Measurements from ENCODE around the gene OLA1. TPM values are rescaled to one million over a fixed set of nuclear protein-coding genes. Genes with fewer than 3 reads are reported as not detected.

OLA1 gene
- total and polyA plus RNA-seq, 2 of the 13 experiments (the other 11 are each of a cell fraction or from before 2014, with no cell fraction given) = 153 to 241 TPM

DNA sequence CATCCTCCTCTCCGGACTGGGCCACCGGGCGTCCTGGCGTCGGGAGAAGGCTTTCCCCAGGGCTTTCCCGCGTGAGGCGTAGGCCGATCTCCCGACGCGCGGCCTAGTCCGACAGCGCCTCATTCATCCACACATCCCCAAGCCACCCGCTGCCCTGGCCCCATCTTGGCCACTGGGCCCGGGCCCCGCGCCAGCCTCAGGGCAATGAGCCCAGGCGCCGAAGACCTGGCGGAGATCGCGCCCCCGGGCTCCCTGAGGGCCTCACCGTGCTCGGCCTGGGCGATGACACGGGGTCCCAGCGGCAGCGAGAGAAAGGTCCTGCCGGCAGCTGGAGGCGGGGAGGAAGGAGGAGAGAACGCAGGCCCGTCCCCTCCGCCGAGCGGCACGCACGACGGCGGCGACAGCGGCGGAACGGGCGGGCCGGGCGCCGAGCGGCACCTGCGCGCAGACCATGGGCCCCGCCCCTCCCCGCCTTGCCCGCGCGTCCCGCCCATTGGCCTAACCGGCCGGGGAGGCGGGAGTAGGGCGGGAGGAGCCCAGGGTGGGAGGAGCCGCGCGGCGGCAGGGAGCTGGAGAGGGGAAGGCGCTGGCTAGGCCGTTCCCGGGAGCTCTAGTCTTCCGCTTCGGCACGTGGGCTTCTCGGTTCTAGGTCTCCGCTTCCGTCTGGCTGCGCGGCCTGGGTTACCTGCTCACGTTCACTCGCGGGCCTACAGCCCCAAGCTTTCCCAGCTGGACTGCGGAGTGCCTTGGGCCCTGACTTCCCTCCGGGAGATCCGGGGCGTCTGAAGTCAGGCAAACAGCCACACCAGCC lies at the start of gene OLA1 (continued):
- peak; percentile 35; the same call in 1 of the 2 replicates for TF ChIP-seq RERE (CRISPR knock-in tag; IDR thresholded peaks at IDR 0.05; ENCODE audit: low read depth)
- TF ChIP-seq DNMT3B (CRISPR knock-in tag; conservative IDR thresholded peaks at IDR 0.05) = peak; percentile 18; the same call in 1 of the 2 replicates
- TF ChIP-seq DPF2 (CRISPR knock-in tag; IDR thresholded peaks at IDR 0.05; ENCODE audit: borderline replicate concordance, low read depth) = no peak
- TF ChIP-seq, protein P1, sequence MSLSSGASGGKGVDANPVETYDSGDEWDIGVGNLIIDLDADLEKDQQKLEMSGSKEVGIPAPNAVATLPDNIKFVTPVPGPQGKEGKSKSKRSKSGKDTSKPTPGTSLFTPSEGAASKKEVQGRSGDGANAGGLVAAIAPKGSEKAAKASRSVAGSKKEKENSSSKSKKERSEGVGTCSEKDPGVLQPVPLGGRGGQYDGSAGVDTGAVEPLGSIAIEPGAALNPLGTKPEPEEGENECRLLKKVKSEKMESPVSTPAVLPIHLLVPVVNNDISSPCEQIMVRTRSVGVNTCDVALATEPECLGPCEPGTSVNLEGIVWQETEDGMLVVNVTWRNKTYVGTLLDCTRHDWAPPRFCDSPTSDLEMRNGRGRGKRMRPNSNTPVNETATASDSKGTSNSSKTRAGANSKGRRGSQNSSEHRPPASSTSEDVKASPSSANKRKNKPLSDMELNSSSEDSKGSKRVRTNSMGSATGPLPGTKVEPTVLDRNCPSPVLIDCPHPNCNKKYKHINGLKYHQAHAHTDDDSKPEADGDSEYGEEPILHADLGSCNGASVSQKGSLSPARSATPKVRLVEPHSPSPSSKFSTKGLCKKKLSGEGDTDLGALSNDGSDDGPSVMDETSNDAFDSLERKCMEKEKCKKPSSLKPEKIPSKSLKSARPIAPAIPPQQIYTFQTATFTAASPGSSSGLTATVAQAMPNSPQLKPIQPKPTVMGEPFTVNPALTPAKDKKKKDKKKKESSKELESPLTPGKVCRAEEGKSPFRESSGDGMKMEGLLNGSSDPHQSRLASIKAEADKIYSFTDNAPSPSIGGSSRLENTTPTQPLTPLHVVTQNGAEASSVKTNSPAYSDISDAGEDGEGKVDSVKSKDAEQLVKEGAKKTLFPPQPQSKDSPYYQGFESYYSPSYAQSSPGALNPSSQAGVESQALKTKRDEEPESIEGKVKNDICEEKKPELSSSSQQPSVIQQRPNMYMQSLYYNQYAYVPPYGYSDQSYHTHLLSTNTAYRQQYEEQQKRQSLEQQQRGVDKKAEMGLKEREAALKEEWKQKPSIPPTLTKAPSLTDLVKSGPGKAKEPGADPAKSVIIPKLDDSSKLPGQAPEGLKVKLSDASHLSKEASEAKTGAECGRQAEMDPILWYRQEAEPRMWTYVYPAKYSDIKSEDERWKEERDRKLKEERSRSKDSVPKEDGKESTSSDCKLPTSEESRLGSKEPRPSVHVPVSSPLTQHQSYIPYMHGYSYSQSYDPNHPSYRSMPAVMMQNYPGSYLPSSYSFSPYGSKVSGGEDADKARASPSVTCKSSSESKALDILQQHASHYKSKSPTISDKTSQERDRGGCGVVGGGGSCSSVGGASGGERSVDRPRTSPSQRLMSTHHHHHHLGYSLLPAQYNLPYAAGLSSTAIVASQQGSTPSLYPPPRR (CRISPR knock-in tag; IDR thresholded peaks at IDR 0.05; ENCODE audit: borderline replicate concordance) = peak; percentile 66
- peak; percentile 95 for TF ChIP-seq ARID4A (CRISPR knock-in tag; IDR thresholded peaks at IDR 0.05; ENCODE audit: borderline replicate concordance)
- TF ChIP-seq POLR2G (IDR thresholded peaks at IDR 0.05; ENCODE audit: low read depth, low read length) = peak; percentile 99
- no peak; the same call in 1 of the 2 replicates for TF ChIP-seq HMG20B (CRISPR knock-in tag; conservative IDR thresholded peaks at IDR 0.05)
- TF ChIP-seq TGIF2 (CRISPR knock-in tag; IDR thresholded peaks at IDR 0.05) = peak; percentile 67; the same call in 1 of the 2 replicates
- TF ChIP-seq PCBP2 (optimal IDR thresholded peaks at IDR 0.05; ENCODE audit: low read depth, low read length, poor library complexity, severe bottlenecking) = no peak
- TF ChIP-seq ZNF703 (CRISPR knock-in tag; IDR thresholded peaks at IDR 0.05; ENCODE audit: borderline replicate concordance) = peak; percentile 83; the same call in 1 of the 2 replicates
- peak; percentile 73; the same call in 1 of the 2 replicates for TF ChIP-seq ZSCAN9 (CRISPR knock-in tag; IDR thresholded peaks at IDR 0.05; ENCODE audit: borderline replicate concordance)

Measured in HepG2 (cell line).